HG03460 (cell line): ENCODE results near the gene C3orf70.

ENCODE experiments used
- ATAC-seq: cut with Tn5 transposase; IDR thresholded peaks from one replicate; pipeline ENCODE4 v1.9.1; 2021; ENCODE audit not compliant: unreplicated experiment

Gene C3orf70

DNA sequence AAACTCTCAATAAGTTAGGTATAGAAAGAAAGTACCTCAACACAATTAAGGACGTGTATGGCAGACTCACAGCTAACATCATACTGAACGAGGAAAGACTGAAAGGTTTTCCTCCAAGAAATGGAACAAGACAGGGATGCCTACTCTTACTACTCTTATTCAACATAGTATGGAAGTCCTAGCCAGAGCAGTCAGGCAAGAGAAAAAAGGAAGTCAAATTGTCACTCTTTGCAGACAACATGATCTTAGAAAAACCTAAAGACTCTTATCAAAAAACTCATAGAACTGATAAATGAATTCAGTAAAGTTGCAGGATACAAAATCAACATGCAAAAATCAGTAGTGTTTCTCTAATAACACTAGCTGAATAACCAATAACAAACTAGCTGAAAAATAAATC is 96.0 kb downstream of the C3orf70 start:
- no peak for ATAC-seq

- ATAC-seq, result no peak
Measured at GRCh38 chr3:185052631-185053030, 100.2 kb downstream of the C3orf70 start.

GRCh38 chr3:185051801-185052200 is 101.1 kb downstream of the C3orf70 start:
- ATAC-seq, result no peak

GRCh38 chr3:185049710-185050109 is 103.2 kb downstream of the C3orf70 start:
- ATAC-seq, result no peak

DNA sequence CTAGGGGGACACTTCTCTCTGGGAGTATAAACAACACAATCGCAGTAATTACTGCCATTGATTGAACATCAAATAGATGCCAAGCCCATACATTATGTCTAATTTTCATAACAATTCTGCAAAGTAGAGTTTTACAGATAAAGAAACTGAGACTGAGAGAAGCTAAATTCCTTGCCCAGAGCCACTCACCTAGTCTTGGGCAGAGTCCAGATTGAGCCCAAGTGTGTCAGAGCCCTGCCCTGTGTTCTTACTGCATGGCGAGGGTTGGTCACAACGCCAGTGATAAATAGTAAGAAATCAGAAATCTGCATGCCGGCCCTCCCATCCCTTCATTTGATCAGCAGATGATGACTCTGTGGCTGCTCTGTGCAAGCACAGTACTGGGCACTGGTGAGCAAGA is 106.3 kb downstream of the C3orf70 start:
- no peak for ATAC-seq

- no peak for ATAC-seq
Measured at GRCh38 chr3:185046164-185046515, 106.7 kb downstream of the C3orf70 start.

GRCh38 chr3:185042312-185043050 is 110.4 kb downstream of the C3orf70 start:
- ATAC-seq, result no peak

DNA sequence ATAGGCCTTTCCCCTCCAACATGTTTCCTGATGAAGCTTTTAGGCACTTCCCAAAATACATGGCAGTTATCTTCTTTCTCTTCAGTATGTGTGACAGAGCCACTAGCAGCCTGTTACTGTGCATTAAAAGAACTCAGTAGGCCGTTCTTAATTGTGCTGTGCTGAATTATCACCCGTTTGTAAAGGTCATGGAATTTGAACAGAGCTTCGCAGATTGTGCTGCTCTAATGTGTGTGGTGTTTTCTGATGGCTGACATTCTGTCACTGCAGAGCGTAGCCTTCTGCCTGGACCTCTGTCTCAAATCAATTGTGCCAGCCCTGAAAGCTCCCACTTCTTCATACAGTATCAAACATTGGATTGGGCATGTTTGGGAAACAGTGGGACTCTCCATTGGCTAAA is 111.3 kb downstream of the C3orf70 start:
- no peak for ATAC-seq

DNA sequence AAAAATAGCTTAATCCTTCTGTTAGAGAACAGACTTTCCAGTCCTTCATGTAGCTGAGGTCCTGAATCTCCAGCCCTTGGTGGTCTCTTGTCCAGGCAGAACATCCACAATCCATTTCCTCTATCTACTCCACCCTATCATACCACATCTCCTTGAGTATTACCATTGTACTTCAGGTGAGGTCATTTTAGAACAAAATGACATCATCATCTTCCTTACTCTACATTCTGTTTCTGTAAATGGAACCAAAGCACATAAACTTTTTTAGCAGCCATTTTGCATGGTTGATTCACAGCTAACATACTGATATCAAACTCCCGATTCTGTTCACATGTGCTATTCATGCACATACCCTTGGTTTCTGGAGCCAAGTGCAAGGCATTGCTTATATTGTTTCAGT is 112.4 kb downstream of the C3orf70 start:
- ATAC-seq, result no peak

DNA sequence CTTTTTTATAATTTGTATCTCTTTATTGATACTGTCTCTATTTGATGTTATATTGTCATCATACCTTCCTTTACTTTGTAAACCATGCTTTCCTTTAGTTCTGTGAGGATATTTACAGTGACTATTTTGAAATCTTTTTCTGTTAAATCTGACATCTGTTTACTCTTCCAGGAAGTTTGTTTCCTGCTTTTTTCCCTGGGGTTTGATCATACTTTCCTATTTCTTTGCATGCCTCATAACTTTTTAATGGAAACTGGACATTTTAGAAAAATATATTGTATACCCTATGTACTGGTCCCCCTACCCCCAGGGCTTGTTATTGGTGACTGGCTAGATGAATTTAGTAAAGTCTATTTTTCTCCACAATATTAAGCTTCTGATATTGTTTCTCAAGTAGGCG is 115.1 kb downstream of the C3orf70 start:
- ATAC-seq, result no peak

DNA sequence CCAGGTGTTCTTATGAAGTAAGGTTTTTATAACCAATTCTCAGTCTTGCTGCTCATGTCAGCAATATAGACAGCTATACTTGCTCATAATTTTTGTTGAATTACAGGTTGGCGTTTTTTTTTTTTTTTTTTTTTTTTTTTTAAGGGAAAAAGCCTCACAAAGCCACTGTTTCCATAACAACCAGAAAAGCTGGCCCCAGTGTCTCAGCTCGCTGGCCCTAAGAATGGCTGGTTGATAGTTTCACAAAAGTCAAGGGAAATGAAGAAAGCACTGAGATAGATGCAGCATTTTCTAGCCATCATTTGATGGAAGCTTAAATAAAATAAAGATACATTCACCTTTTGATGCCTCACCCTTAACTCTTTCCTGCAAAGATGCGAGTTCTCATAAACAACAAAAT is 121.9 kb downstream of the C3orf70 start:
- no peak for ATAC-seq

- no peak for ATAC-seq
Measured at GRCh38 chr3:185030399-185030798, 122.5 kb downstream of the C3orf70 start.

GRCh38 chr3:185029086-185029485 is 123.8 kb downstream of the C3orf70 start:
- ATAC-seq, result no peak

DNA sequence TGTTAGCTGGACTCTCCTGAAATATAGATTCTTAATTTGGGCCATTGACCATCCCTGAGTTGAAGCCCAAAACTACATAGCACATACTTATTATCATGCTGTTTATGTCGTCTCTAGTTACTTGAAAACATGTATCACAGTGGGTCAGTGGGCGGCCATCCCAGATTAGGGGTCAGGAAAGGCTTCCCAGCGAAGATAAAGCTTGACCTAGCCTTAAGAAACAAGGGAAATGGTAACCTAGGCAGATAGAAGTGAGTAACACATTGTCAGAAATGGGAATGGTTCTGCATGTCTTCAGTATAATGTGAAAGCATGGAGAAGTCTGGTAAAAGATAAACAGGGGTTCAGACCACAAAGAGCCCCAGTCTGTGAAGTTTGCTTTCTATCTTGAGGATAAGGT is 124.7 kb downstream of the C3orf70 start:
- no peak for ATAC-seq
